ENCODE measurements around the gene MBD3L2B. TPM values are rescaled to one million over a fixed set of nuclear protein-coding genes. Genes with fewer than 3 reads are reported as not detected.
"Not testable (repeated sequence)": the region's sequence is repeated elsewhere in the genome, so short reads cannot be mapped to it uniquely, and the experiment has no call there.

The MBD3L2B gene
- not detected for total RNA-seq
- long read RNA-seq, result 0 reads

- ATAC-seq; intact Hi-C loops (cut with micrococcal nuclease); DNase-seq: not testable (repeated sequence)
Observed at GRCh38 chr19:7021331-7021730, at the start of gene MBD3L2B. Gene MBD3L2B, minus strand, starts transcription at chr19:7021431. Its CDS starts 34 bp downstream, at chr19:7021397.

DNA sequence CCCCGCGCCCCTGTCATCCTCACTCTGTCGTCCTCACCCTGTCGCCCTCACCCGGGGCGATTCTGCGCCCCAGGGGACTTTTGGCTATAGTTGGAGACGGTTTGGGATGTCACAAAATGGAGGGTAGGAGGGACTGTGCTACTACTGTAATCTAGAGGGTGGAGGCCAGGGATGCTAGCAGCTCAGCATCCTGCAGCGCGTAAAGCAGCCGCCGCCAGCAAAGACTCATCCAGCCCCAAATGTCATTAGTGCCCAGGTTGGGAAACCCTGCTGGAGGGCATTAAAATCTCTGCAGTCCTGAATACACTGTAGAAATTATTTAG is 48.6 kb upstream of the MBD3L2B start:
- DNase-seq, result no peak
- intact Hi-C loops (cut with micrococcal nuclease), result no loop called here
- no peak for ATAC-seq

DNA sequence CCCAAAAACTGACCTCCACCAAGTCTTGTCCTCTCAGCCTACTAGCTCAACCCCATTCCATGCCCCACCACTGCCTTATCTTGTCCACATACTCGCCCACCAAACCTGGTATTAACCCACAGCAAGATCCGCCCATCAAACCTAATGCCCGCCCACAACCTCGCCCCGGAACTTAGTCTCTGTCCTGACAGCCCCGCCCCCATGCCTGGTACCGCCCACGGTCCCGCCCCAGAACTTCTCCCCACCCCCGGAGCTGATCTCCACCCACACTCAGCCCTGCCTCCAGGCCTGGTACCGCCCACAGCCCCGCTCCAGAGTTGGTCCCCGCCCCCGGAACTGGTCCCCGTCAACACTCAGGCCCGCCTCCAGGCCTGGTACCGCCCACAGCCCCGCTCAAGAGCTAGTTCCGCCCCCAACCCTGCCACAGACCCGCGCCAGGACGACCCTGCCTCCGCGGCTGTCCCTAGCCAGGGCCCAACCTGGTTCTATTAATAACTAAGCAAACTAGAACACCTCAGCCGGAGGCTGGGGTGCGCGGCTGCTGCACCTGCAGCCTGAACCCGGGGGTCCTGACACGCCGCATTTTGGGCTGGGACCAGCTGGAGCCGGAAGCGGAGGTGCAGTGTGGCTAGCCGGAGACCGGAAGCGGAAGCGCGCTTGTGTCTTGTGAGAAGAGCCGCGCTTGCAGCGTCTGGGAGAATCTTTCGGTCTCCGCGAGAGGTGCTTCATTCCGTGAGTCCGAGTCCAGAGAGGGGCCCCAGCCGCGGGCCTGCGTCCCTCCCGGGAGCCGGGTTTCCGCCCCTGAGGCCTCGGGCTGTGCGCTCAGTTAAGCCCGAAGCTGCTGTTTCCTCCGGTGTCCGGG is 48.0 kb upstream of the MBD3L2B start, which contains the start of gene ZNF557:
ZNF557 (plus strand) TSS at position 662 of the 862 bp plus-strand sequence. CDS start 5,372 bp downstream, outside the sequence.
- intact Hi-C loops (cut with micrococcal nuclease), result no loop called here
- peak; percentile 99 for DNase-seq
- peak; percentile 100 for ATAC-seq

- intact Hi-C loops (cut with micrococcal nuclease), result no loop called here
- ATAC-seq (no peak), DNase-seq (no peak)
Observed at GRCh38 chr19:7068599-7068998, 47.4 kb upstream of the MBD3L2B start.

- intact Hi-C loops (cut with micrococcal nuclease), result no loop called here
- DNase-seq, result no peak
- no peak for ATAC-seq
Observed at GRCh38 chr19:7067716-7068115, 46.5 kb upstream of the MBD3L2B start.

- peak; percentile 29 for DNase-seq
- intact Hi-C loops (cut with micrococcal nuclease); ATAC-seq: not testable (repeated sequence)
Observed at GRCh38 chr19:7067122-7067521, 45.9 kb upstream of the MBD3L2B start.

DNA sequence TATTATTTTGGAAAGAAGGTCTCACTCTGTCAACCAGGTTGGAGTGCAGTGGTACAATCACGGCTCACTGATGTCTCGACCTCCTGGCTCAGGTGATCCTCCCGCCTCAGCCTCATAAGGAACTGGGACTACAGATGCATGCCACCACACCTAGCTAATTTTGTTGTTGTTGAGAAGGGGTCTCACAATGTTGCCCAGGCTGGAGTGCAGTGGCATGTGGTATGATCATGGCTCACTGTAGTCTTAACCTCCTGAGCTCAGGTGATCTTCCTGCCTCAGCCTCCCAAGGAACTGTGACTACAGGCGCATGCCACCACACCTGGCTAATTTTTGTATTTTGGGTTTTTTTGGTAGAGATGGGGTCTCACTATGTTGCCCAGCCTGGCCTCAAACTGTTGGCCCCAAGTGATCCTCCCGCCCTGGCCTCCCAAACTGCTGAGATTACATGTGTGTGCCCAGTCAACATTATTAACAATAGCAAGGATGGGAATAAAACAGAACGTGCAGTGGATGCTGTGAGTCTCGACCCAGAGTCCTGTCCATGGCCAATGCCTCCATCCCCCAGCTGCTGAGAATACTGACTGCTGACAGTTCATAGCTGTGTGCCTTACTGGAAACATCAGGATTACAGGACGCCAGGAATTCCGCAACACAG is 42.7 kb upstream of the MBD3L2B start:
- DNase-seq, result no peak
- ATAC-seq, result no peak
- intact Hi-C loops (cut with micrococcal nuclease), result no loop called here

DNA sequence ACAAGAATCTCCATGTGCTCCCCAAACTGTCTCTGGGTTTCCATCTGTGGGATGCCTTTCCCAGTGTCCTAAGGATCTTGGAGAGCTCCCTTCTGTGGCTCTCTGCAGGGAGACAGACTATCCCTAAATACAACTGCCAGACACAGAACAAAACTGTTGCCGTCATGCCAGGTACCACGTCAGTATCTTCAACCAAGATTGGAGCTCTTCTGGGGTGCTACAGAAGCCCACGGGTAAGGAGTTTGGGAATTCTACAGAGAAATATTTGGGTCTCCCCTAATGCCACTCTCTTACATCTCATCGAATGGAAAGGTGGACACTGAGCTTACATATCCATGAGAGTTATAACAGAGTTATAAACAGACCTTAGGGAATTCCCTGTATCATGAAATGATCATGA is 42.1 kb upstream of the MBD3L2B start:
- intact Hi-C loops (cut with micrococcal nuclease), result no loop called here
- DNase-seq (no peak), ATAC-seq (no peak)

GRCh38 chr19:7059977-7060376 is 38.7 kb upstream of the MBD3L2B start:
- intact Hi-C loops (cut with micrococcal nuclease); DNase-seq; ATAC-seq: not testable (repeated sequence)

DNA sequence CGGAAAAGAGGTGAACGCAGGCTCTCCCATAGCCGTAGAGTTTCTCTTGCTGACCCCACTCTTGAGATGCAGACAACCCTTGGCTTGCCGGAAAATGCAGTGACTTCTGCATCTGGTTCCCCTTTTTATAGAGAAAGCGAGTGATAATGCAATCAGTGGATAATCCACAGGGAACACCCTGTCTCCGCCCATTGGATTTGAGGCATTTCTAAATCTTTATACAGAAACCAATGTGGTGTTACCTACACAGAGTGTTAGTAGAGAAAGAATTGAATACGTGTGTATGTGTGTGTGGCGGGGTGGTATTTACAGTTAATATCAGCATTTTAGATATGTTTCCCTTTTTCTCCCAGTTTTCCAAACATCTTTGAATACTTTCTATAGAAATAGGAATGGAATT is 37.3 kb upstream of the MBD3L2B start, which contains the start of gene MBD3L3:
MBD3L3 (minus strand) TSS at position 101 of the 400 bp plus-strand sequence; CDS start at position 30, 71 bp downstream.
- intact Hi-C loops (cut with micrococcal nuclease); ATAC-seq; DNase-seq: not testable (repeated sequence)

DNA sequence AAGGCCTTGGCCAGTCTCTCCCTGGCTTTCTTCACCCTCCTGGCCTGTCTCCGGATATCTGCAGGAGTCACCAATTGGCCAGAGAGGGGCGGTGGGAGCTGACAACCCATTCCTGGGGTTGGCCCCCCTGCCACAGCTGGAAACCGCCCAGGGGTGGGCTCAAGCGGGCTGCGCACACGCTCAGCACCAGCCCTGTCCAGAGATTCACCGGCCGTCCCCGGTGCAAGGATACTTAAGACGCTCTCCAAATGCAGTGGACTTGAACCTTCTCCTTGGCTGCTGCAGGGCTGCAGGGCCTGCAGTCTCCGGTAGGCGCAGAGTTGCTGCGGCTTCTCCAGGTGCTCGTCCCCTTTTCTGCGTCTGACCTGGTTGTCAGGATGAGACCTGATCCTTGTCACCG is 35.1 kb upstream of the MBD3L2B start:
- intact Hi-C loops (cut with micrococcal nuclease); ATAC-seq; DNase-seq: not testable (repeated sequence)

- ATAC-seq; DNase-seq; intact Hi-C loops (cut with micrococcal nuclease): not testable (repeated sequence)
Observed at GRCh38 chr19:7055679-7056078, 34.4 kb upstream of the MBD3L2B start.

DNA sequence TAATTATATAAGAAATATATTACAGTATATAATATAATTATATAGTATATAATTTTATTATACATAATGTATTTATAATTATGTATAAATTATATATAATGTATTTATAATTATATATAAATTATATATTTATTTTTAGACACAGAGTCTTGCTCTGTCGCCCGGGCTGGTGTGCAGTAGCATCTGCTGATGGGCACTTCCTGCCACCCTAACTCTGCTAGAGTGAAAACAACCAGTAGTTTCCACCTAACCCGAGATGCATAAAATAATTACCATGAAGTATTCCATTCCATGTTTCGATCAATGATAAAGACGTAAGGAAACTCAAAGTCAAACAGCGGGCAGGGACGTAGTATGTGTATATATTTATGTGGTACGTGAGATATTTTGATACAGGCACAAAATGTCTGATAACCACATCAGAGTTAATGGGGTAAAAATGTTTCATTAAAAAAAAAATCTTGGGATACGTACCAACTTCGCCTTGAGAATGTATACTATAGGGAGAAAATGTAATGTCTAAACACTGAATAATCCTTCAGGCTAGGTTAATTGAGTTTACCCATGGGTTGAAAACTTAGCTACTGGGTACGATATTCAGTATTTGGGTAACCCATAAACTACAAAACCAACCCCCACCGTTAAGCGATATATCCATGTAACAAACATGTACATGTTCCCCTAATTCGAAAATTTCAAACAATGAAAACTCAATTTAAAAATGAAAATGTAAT is 33.6 kb upstream of the MBD3L2B start:
- intact Hi-C loops (cut with micrococcal nuclease); ATAC-seq; DNase-seq: not testable (repeated sequence)

DNA sequence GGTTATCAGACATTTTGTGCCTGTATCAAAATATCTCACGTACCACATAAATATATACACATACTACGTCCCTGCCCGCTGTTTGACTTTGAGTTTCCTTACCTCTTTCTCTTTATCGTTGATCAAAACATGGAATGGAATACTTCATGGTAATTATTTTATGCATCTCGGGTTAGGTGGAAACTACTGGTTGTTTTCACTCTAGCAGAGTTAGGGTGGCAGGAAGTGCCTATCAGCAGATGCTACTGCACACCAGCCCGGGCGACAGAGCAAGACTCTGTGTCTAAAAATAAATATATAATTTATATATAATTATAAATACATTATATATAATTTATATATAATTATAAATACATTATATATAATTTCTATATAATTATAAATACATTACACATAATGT is 31.7 kb upstream of the MBD3L2B start:
- intact Hi-C loops (cut with micrococcal nuclease); DNase-seq; ATAC-seq: not testable (repeated sequence)

- ATAC-seq; DNase-seq; intact Hi-C loops (cut with micrococcal nuclease): not testable (repeated sequence)
Observed at GRCh38 chr19:7051421-7051820, 30.2 kb upstream of the MBD3L2B start.

GRCh38 chr19:7049021-7049420 is 27.8 kb upstream of the MBD3L2B start, which contains the start of gene MBD3L2:
Gene MBD3L2, plus strand, starts transcription at chr19:7049321. Its CDS starts 53 bp downstream, at chr19:7049374.
- ATAC-seq; intact Hi-C loops (cut with micrococcal nuclease); DNase-seq: not testable (repeated sequence)

GRCh38 chr19:7041563-7041962 is 20.3 kb upstream of the MBD3L2B start:
- ATAC-seq; DNase-seq; intact Hi-C loops (cut with micrococcal nuclease): not testable (repeated sequence)

DNA sequence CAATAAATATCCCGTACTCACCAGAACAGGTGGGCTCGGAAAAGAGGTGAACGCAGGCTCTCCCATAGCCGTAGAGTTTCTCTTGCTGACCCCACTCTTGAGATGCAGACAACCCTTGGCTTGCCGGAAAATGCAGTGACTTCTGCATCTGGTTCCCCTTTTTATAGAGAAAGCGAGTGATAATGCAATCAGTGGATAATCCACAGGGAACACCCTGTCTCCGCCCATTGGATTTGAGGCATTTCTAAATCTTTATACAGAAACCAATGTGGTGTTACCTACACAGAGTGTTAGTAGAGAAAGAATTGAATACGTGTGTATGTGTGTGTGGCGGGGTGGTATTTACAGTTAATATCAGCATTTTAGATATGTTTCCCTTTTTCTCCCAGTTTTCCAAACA is 18.8 kb upstream of the MBD3L2B start, which contains the start of gene MBD3L4:
MBD3L4 (minus strand) TSS at position 101 of the 400 bp plus-strand sequence; CDS start at position 66, 35 bp downstream.
- DNase-seq; ATAC-seq; intact Hi-C loops (cut with micrococcal nuclease): not testable (repeated sequence)

GRCh38 chr19:7030278-7030677 is 9.0 kb upstream of the MBD3L2B start, which contains the start of gene MBD3L5:
Gene MBD3L5, plus strand, starts transcription at chr19:7030578. Its CDS starts 34 bp downstream, at chr19:7030612.
- DNase-seq; ATAC-seq; intact Hi-C loops (cut with micrococcal nuclease): not testable (repeated sequence)

All from left ventricle myocardium superior (tissue), 1 donor.